Neutrophil (primary cell): ENCODE results near the gene RRM1.

Source experiments
- H3K27ac ChIP-seq: fragments of 200-600 bp; sonication (generic); 2 replicates; pipeline ENCODE4 v1.5.1; 2016; ENCODE audit warnings: mild to moderate bottlenecking, moderate library complexity
- H3K27me3 ChIP-seq: fragments of 200-600 bp; sonication (generic); 2 replicates; pipeline ENCODE4 v1.6.0; 2016; ENCODE audit warnings: mild to moderate bottlenecking
- H3K36me3 ChIP-seq: fragments of 200-600 bp; sonication (generic); 2 replicates; pipeline ENCODE4 v1.5.1; 2017
- H3K4me1 ChIP-seq, 2 experiments: fragments of 200-600 bp in 1 of 2; sonication (generic) in 1 of 2; 1 replicate in 1 of 2; 2 replicates in 1 of 2; pipeline versions ENCODE4 v1.5.1 to v1.6.1; 2013 to 2016; ENCODE audit warnings: low read depth in 1 of 2, low read length in 1 of 2, mild to moderate bottlenecking in 1 of 2, moderate library complexity in 1 of 2; ENCODE audit not compliant: control insufficient read depth in 1 of 2, insufficient read depth in 1 of 2
- H3K4me3 ChIP-seq, 2 experiments: fragments of 200-600 bp in 1 of 2; sonication (generic) in 1 of 2; 1 replicate in 1 of 2; 2 replicates in 1 of 2; pipeline ENCODE4 v1.5.1; 2013 to 2016; ENCODE audit warnings: low read depth in 1 of 2, low read length in 1 of 2, mild to moderate bottlenecking in 1 of 2, moderate library complexity in 1 of 2
- H3K9me3 ChIP-seq: fragments of 200-600 bp; sonication (generic); 2 replicates; pipeline ENCODE4 v1.5.1; 2016
- TF ChIP-seq, protein P1 (sequence below): fragments of 200-600 bp; sonication (generic); IDR thresholded peaks from 2 replicates; pipeline ENCODE4 v1.5.1; 2016; ENCODE audit warnings: antibody characterized with exemption

RRM1 gene

DNA sequence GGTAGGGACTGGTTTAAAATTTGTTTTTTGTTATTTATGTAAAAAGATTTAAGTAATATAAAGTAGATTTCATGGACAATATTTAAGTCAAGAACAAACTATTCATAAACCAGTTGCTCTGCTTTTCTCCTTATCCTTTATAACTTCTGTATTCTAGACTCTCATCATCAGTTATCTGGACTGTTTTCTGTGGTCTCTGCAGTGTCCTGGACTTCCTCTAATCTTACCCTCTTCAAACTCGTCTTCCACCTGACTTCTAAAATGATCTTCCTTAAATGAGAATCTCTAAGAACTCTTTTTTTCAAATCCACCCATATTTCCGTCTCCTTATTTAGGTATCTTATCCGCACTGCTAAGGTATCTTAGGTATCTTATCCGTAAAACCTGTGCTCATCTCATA lies 8.1 kb downstream of the RRM1 start:
- H3K27me3 ChIP-seq = no peaks in the 10 kb centered on the region
- H3K4me1 ChIP-seq = no peaks in the 10 kb centered on the region
- no peak overlapping the region for H3K27ac ChIP-seq
- peaks cover 16% of the 10 kb centered on the region for H3K36me3 ChIP-seq
- H3K4me3 ChIP-seq = no peak overlapping the region
- TF ChIP-seq, protein P1, sequence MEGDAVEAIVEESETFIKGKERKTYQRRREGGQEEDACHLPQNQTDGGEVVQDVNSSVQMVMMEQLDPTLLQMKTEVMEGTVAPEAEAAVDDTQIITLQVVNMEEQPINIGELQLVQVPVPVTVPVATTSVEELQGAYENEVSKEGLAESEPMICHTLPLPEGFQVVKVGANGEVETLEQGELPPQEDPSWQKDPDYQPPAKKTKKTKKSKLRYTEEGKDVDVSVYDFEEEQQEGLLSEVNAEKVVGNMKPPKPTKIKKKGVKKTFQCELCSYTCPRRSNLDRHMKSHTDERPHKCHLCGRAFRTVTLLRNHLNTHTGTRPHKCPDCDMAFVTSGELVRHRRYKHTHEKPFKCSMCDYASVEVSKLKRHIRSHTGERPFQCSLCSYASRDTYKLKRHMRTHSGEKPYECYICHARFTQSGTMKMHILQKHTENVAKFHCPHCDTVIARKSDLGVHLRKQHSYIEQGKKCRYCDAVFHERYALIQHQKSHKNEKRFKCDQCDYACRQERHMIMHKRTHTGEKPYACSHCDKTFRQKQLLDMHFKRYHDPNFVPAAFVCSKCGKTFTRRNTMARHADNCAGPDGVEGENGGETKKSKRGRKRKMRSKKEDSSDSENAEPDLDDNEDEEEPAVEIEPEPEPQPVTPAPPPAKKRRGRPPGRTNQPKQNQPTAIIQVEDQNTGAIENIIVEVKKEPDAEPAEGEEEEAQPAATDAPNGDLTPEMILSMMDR = no peak
- no peaks in the 10 kb centered on the region for H3K9me3 ChIP-seq

DNA sequence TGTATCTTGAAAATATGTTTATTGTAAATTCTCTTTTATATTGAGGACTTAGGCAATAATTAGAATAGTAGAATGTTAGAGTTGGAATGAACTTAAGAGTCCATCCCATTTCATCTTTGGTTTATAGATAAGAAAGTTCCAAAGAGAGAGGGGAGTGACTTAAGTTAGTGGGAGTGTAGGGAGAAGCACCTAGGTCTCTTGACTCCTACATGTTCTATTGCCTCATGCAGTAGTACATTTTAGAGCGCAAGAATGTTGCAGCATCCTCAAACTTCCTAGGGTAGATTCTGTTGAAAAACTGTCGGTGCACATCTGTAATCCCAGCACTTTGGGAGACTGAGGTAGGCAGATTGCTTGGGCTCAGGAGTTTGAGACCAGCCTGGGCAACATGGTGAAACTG lies 8.7 kb downstream of the RRM1 start:
- Histone ChIP-seq H3K9me3 (no peaks in the 10 kb centered on the region), H3K4me3 (no peak overlapping the region), H3K36me3 (peaks cover 21% of the 10 kb centered on the region), H3K27me3 (no peaks in the 10 kb centered on the region), H3K4me1 (no peaks in the 10 kb centered on the region), H3K27ac (no peak overlapping the region)
- TF ChIP-seq, protein P1 = no peak

DNA sequence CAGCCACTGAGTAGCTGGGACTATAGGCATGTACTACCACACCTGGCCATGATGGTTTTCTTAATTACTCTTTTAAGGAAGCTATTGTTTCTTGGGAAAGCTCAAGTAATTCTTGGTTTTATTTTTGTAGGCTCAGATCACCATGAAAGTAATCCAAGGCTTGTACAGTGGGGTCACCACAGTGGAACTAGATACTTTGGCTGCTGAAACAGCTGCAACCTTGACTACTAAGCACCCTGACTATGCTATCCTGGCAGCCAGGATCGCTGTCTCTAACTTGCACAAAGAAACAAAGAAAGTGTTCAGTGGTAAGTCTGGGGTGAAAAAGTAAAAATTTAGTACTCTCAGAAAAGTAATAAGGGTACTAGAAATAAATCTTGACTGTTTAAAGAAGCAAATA lies 11.3 kb downstream of the RRM1 start:
- Histone ChIP-seq H3K9me3 (no peaks in the 10 kb centered on the region), H3K27me3 (no peaks in the 10 kb centered on the region), H3K4me1 (no peaks in the 10 kb centered on the region), H3K36me3 (peaks cover 29% of the 10 kb centered on the region), H3K27ac (no peak overlapping the region), H3K4me3 (no peak overlapping the region)
- TF ChIP-seq, protein P1 = no peak

DNA sequence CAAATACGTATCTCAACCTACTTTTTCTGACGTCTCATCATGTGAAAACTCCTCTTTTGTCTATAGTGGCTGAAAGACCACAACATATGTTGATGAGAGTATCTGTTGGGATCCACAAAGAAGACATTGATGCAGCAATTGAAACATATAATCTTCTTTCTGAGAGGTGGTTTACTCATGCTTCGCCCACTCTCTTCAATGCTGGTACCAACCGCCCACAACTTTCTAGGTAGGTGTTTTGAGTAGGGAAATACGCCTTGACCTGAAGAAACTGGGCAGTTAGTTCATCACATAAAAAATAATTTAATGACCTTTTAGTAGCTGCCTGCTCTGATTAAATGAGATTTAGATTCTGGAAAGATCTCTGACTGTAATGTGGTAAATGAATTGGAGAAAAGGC lies 17.2 kb downstream of the RRM1 start:
- H3K27ac ChIP-seq = no peak overlapping the region
- H3K27me3 ChIP-seq = no peaks in the 10 kb centered on the region
- H3K9me3 ChIP-seq = no peaks in the 10 kb centered on the region
- no peak overlapping the region for H3K4me3 ChIP-seq
- TF ChIP-seq, protein P1 = no peak
- no peaks in the 10 kb centered on the region for H3K4me1 ChIP-seq
- peaks cover 53% of the 10 kb centered on the region for H3K36me3 ChIP-seq

DNA sequence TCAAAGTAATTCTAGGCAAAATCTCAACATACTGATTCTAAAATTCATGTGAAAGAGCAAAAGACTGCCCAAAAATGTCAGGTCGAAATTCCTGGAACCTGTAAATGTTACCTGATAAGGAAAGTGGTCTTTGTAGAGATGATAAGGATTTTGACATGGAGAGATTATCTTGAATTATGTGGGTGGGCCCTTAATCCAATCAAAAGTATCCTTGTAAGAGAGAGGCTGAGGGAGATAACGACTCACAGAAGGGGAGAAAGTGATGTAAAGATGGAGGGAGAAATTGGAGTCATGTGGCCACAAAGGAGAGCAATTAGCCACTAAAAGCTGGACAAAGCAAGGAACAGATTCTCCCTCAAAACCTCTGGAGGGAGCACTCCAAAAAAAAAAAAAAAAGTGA lies 20.5 kb downstream of the RRM1 start:
- H3K4me1 ChIP-seq = no peaks in the 10 kb centered on the region
- H3K36me3 ChIP-seq = peaks cover 46% of the 10 kb centered on the region
- H3K9me3 ChIP-seq = no peaks in the 10 kb centered on the region
- no peaks in the 10 kb centered on the region for H3K27me3 ChIP-seq
- TF ChIP-seq, protein P1 = no peak
- H3K4me3 ChIP-seq = no peak overlapping the region
- no peak overlapping the region for H3K27ac ChIP-seq

DNA sequence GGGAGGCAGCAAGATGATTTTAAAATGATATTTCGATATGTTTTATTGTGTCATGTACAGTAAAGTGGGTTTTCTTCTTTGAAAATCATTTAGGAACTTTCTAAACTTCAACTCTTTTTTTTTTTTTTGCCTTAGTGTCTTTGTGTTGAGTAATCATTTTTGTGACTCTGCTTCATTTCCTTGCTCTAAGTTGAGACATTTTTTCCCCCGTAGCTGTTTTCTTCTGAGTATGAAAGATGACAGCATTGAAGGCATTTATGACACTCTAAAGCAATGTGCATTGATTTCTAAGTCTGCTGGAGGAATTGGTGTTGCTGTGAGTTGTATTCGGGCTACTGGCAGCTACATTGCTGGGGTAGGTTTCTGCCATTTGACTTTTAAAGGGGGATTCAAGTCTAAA lies 23.5 kb downstream of the RRM1 start:
- H3K9me3 ChIP-seq = no peaks in the 10 kb centered on the region
- H3K27me3 ChIP-seq = no peaks in the 10 kb centered on the region
- no peak overlapping the region for H3K27ac ChIP-seq
- TF ChIP-seq, protein P1 = no peak
- no peaks in the 10 kb centered on the region for H3K4me1 ChIP-seq
- no peak overlapping the region for H3K4me3 ChIP-seq
- peaks cover 46% of the 10 kb centered on the region for H3K36me3 ChIP-seq
